GM19324 (cell line): ENCODE measurements around the gene FAAP20.

Experiments used
- ATAC-seq: cut with Tn5 transposase; IDR thresholded peaks from one replicate; pipeline ENCODE4 v1.9.1; 2021; ENCODE audit warnings: mild to moderate bottlenecking, moderate library complexity; ENCODE audit not compliant: unreplicated experiment, low FRiP score

Gene FAAP20

DNA sequence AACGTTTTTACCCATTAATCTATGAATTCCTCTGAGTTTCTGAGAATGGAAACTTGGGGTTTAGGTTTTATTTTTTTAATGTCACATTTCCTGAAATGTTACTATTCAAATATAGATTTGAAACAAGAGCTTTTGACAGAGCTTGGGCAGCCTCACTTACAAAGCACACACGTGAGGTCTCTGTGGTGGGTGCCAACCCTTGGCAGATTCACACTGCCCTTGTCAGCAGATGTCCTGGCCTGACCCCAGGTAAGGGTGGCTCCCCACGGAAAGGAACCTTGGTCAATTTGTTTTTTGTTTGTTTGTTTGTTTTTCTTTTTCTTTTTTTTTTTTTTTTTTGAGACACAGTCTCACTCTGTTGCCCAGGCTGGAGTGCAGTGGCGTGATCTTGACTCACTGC is 53.5 kb downstream of the FAAP20 start:
- ATAC-seq: no peak
